ENCODE results near the gene PCK2.

Gene PCK2

GRCh38 chr14:24088095-24088494 lies 6.0 kb upstream of the PCK2 start:
- peaks cover 4% of the 10 kb centered on the region for H3K27me3 ChIP-seq (ENCODE audit: insufficient read depth, poor library complexity, severe bottlenecking)
- no peak overlapping the region for H3K4me3 ChIP-seq (replicated peaks; ENCODE audit: insufficient read depth, low read length)
- TF ChIP-seq GABPA (IDR thresholded peaks at IDR 0.05; ENCODE audit: low read depth) = no peak
- TF ChIP-seq SPI1 (IDR thresholded peaks at IDR 0.05; ENCODE audit: borderline replicate concordance, low read depth) = no peak
- TF ChIP-seq POLR2AphosphoS5 (IDR thresholded peaks at IDR 0.05; ENCODE audit: low read depth) = no peak
- no peak for TF ChIP-seq REST (IDR thresholded peaks at IDR 0.05; ENCODE audit: insufficient replicate concordance, low read depth)
- no peak for TF ChIP-seq CTCF (IDR thresholded peaks at IDR 0.05; ENCODE audit: insufficient read depth, low read length)
- no peak overlapping the region for H3K27ac ChIP-seq (replicated peaks)
- DNase-seq (ENCODE audit: low read depth in 1 of 2, low spot score in 1 of 2) = no peak

GRCh38 chr14:24089890-24090289 lies 4.2 kb upstream of the PCK2 start:
- TF ChIP-seq GABPA (IDR thresholded peaks at IDR 0.05; ENCODE audit: low read depth) = no peak
- TF ChIP-seq CTCF (IDR thresholded peaks at IDR 0.05; ENCODE audit: insufficient read depth, low read length) = no peak
- TF ChIP-seq POLR2AphosphoS5 (IDR thresholded peaks at IDR 0.05; ENCODE audit: low read depth) = no peak
- TF ChIP-seq REST (IDR thresholded peaks at IDR 0.05; ENCODE audit: insufficient replicate concordance, low read depth) = no peak
- no peak for DNase-seq (ENCODE audit: low read depth in 1 of 2, low spot score in 1 of 2)
- Histone ChIP-seq H3K27ac (replicated peaks) (no peak overlapping the region), H3K4me3 (replicated peaks; ENCODE audit: insufficient read depth, low read length) (no peak overlapping the region), H3K27me3 (ENCODE audit: insufficient read depth, poor library complexity, severe bottlenecking) (no peaks in the 10 kb centered on the region)

- no peak overlapping the region for H3K4me3 ChIP-seq (replicated peaks; ENCODE audit: insufficient read depth, low read length)
- H3K27ac ChIP-seq (replicated peaks) = no peak overlapping the region
- DNase-seq (ENCODE audit: low read depth in 1 of 2, low spot score in 1 of 2) = no peak
- no peaks in the 10 kb centered on the region for H3K27me3 ChIP-seq (ENCODE audit: insufficient read depth, poor library complexity, severe bottlenecking)
- TF ChIP-seq REST (IDR thresholded peaks at IDR 0.05; ENCODE audit: insufficient replicate concordance, low read depth) (no peak), CTCF (IDR thresholded peaks at IDR 0.05; ENCODE audit: insufficient read depth, low read length) (no peak), GABPA (IDR thresholded peaks at IDR 0.05; ENCODE audit: low read depth) (no peak), SPI1 (IDR thresholded peaks at IDR 0.05; ENCODE audit: borderline replicate concordance, low read depth) (no peak), POLR2AphosphoS5 (IDR thresholded peaks at IDR 0.05; ENCODE audit: low read depth) (no peak)
Observed at GRCh38 chr14:24092110-24092504, 2.0 kb upstream of the PCK2 start.
